ENCODE results near the gene LRRK1. TPM values are rescaled to one million over a fixed set of nuclear protein-coding genes. Genes with fewer than 3 reads are reported as not detected.

LRRK1 gene
- total RNA-seq, 2 experiments from 2014 or later = 1.2 to 1.9 TPM

- Mint-ChIP-seq H3K9me3 (ENCODE audit: low read depth) (no peaks in the 10 kb centered on the region), H3K27me3 (peaks cover 34% of the 10 kb centered on the region), H3K4me1 (no peaks in the 10 kb centered on the region), H3K4me3 (no peak overlapping the region), H3K36me3 (no peaks in the 10 kb centered on the region), H3K27ac (no peak overlapping the region)
- CTCF ChIA-PET = interaction anchor here (1.9 kb wide), 1 partner anchor 47 kb away, joined by 4 read pairs; no protein-coding TSS in a partner anchor
- DNase-seq = no peak
- no peak for ATAC-seq
These were observed 40.2 kb downstream of the LRRK1 start for GRCh38 chr15:100959066-100960050.

- Mint-ChIP-seq H3K4me1 (no peaks in the 10 kb centered on the region), H3K9me3 (ENCODE audit: low read depth) (no peaks in the 10 kb centered on the region), H3K27ac (no peak overlapping the region), H3K4me3 (no peak overlapping the region), H3K27me3 (peaks cover 32% of the 10 kb centered on the region), H3K36me3 (no peaks in the 10 kb centered on the region)
- ATAC-seq (no peak), DNase-seq (no peak)
- CTCF ChIA-PET = no interaction called here
These were observed 47.8 kb downstream of the LRRK1 start for GRCh38 chr15:100966997-100967396.

- ATAC-seq (no peak), DNase-seq (no peak)
- Mint-ChIP-seq H3K27me3 (peaks cover 40% of the 10 kb centered on the region), H3K4me3 (no peak overlapping the region), H3K36me3 (no peaks in the 10 kb centered on the region), H3K4me1 (no peaks in the 10 kb centered on the region), H3K27ac (no peak overlapping the region), H3K9me3 (ENCODE audit: low read depth) (no peaks in the 10 kb centered on the region)
- CTCF ChIA-PET = no interaction called here
These were observed 49.2 kb downstream of the LRRK1 start for GRCh38 chr15:100968050-100968966.

GRCh38 chr15:100972975-100973350, 53.8 kb downstream of the LRRK1 start:
- DNase-seq (no peak), ATAC-seq (no peak)
- Mint-ChIP-seq H3K36me3 (no peaks in the 10 kb centered on the region), H3K4me1 (no peaks in the 10 kb centered on the region), H3K27ac (no peak overlapping the region), H3K27me3 (peaks cover 58% of the 10 kb centered on the region), H3K9me3 (ENCODE audit: low read depth) (no peaks in the 10 kb centered on the region), H3K4me3 (no peak overlapping the region)
- CTCF ChIA-PET = no interaction called here

- Mint-ChIP-seq H3K4me3 (no peak overlapping the region), H3K4me1 (no peaks in the 10 kb centered on the region), H3K27me3 (peaks cover 62% of the 10 kb centered on the region), H3K27ac (no peak overlapping the region), H3K36me3 (no peaks in the 10 kb centered on the region), H3K9me3 (ENCODE audit: low read depth) (no peaks in the 10 kb centered on the region)
- no peak for ATAC-seq
- CTCF ChIA-PET = interaction anchor here (1.1 kb wide), 1 partner anchor 35 kb away, joined by 3 read pairs; no protein-coding TSS in a partner anchor
- no peak for DNase-seq
These were observed 54.4 kb downstream of the LRRK1 start for GRCh38 chr15:100973351-100974111.

- DNase-seq (no peak), ATAC-seq (no peak)
- Mint-ChIP-seq H3K36me3 (no peaks in the 10 kb centered on the region), H3K9me3 (ENCODE audit: low read depth) (no peaks in the 10 kb centered on the region), H3K4me3 (no peak overlapping the region), H3K27ac (no peak overlapping the region), H3K4me1 (no peaks in the 10 kb centered on the region), H3K27me3 (peaks cover 63% of the 10 kb centered on the region)
- CTCF ChIA-PET = interaction anchor here (1.3 kb wide), 1 partner anchor 32 kb away, joined by 3 read pairs; no protein-coding TSS in a partner anchor
These were observed 55.9 kb downstream of the LRRK1 start for GRCh38 chr15:100975043-100975442.

- H3K4me1 Mint-ChIP-seq = no peaks in the 10 kb centered on the region
- H3K36me3 Mint-ChIP-seq = no peaks in the 10 kb centered on the region
- CTCF ChIA-PET = interaction anchor here (0.6 to 1.3 kb wide), 2 partner anchors 26 to 28 kb away, joined by 3 read pairs; no protein-coding TSS in a partner anchor
- peaks cover 36% of the 10 kb centered on the region for H3K27me3 Mint-ChIP-seq
- no peaks in the 10 kb centered on the region for H3K9me3 Mint-ChIP-seq (ENCODE audit: low read depth)
- ATAC-seq (no peak), DNase-seq (no peak)
- H3K27ac Mint-ChIP-seq = no peak overlapping the region
- no peak overlapping the region for H3K4me3 Mint-ChIP-seq
These were observed 61.4 kb downstream of the LRRK1 start for GRCh38 chr15:100980410-100981046.

- Mint-ChIP-seq H3K4me3 (no peak overlapping the region), H3K27ac (no peak overlapping the region), H3K4me1 (no peaks in the 10 kb centered on the region), H3K36me3 (no peaks in the 10 kb centered on the region), H3K27me3 (peaks cover 35% of the 10 kb centered on the region), H3K9me3 (ENCODE audit: low read depth) (no peaks in the 10 kb centered on the region)
- CTCF ChIA-PET = no interaction called here
- DNase-seq (no peak), ATAC-seq (no peak)
These were observed 61.9 kb downstream of the LRRK1 start for GRCh38 chr15:100981086-100981485.

GRCh38 chr15:100983221-100983620, 64.1 kb downstream of the LRRK1 start:
- DNase-seq (no peak), ATAC-seq (no peak)
- Mint-ChIP-seq H3K27ac (no peak overlapping the region), H3K36me3 (no peaks in the 10 kb centered on the region), H3K4me1 (no peaks in the 10 kb centered on the region), H3K4me3 (no peak overlapping the region), H3K27me3 (peaks cover 23% of the 10 kb centered on the region), H3K9me3 (ENCODE audit: low read depth) (no peaks in the 10 kb centered on the region)
- CTCF ChIA-PET = interaction anchor here (1.1 to 2.3 kb wide), 2 partner anchors 16 to 24 kb away, joined by 4 to 12 read pairs; no protein-coding TSS in a partner anchor

GRCh38 chr15:100985401-100985800, 66.2 kb downstream of the LRRK1 start:
- CTCF ChIA-PET = interaction anchor here (3.3 kb wide), 1 partner anchor 22 kb away, joined by 15 read pairs; no protein-coding TSS in a partner anchor
- Mint-ChIP-seq H3K4me3 (no peak overlapping the region), H3K36me3 (no peaks in the 10 kb centered on the region), H3K9me3 (ENCODE audit: low read depth) (no peaks in the 10 kb centered on the region), H3K27ac (no peak overlapping the region), H3K4me1 (no peaks in the 10 kb centered on the region), H3K27me3 (peaks cover 16% of the 10 kb centered on the region)
- DNase-seq = no peak
- no peak for ATAC-seq

- no peak overlapping the region for H3K27ac Mint-ChIP-seq
- peaks cover 23% of the 10 kb centered on the region for H3K27me3 Mint-ChIP-seq
- DNase-seq (no peak), ATAC-seq (no peak)
- no peaks in the 10 kb centered on the region for H3K36me3 Mint-ChIP-seq
- no peaks in the 10 kb centered on the region for H3K4me1 Mint-ChIP-seq
- H3K4me3 Mint-ChIP-seq = no peak overlapping the region
- CTCF ChIA-PET = interaction anchor here (3.3 kb wide), 1 partner anchor 21 kb away, joined by 15 read pairs; no protein-coding TSS in a partner anchor
- no peaks in the 10 kb centered on the region for H3K9me3 Mint-ChIP-seq (ENCODE audit: low read depth)
These were observed 67.2 kb downstream of the LRRK1 start for GRCh38 chr15:100986158-100986896.

- no peak for DNase-seq
- CTCF ChIA-PET = interaction anchor here (3.3 kb wide), 1 partner anchor 20 kb away, joined by 15 read pairs; no protein-coding TSS in a partner anchor
- Mint-ChIP-seq H3K27ac (no peak overlapping the region), H3K4me3 (no peak overlapping the region), H3K36me3 (no peaks in the 10 kb centered on the region), H3K4me1 (no peaks in the 10 kb centered on the region), H3K27me3 (peaks cover 23% of the 10 kb centered on the region), H3K9me3 (ENCODE audit: low read depth) (no peaks in the 10 kb centered on the region)
- ATAC-seq = no peak
These were observed 68.0 kb downstream of the LRRK1 start for GRCh38 chr15:100987143-100987542.
